ENCODE measurements around the gene TXNDC16. TPM values are rescaled to one million over a fixed set of nuclear protein-coding genes. Genes with fewer than 3 reads are reported as not detected.

TXNDC16 gene
- total RNA-seq, 1 experiment from 2014 or later, result 13.2 TPM

DNA sequence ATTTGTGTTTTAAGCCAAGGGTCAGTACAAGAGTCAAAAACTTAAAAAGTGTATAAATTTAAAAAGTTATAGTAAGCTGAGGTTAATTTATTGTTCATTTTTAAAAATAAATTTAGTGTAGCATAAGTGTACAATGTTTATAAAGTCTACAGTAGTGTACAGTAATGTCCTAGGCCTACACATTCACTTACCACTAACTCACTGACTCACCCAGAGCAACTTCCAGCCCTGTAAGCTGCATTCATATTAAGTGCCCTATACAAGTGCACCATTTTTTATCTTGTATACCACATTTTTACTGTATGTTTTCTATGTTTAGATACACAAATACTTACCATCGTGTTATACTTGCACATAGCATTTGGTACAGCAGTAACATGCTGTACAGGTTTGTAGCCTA, 38.0 kb upstream of the TXNDC16 start:
- no peak overlapping the region for H4K8ac ChIP-seq (replicated peaks; ENCODE audit: insufficient read length, low read depth, low read length)
- H3K4me1 ChIP-seq (ENCODE audit: insufficient read depth, low read length), result no peaks in the 10 kb centered on the region
- H4K20me1 ChIP-seq (ENCODE audit: control insufficient read depth, insufficient read depth, insufficient read length), result no peaks in the 10 kb centered on the region
- H2BK5ac ChIP-seq (ENCODE audit: insufficient read length, low read length), result no peak overlapping the region
- H3K56ac ChIP-seq (ENCODE audit: insufficient read length, low read depth, low read length), result no peak overlapping the region
- peaks cover 0 to 6% of the 10 kb centered on the region in 2 experiments; a peak in 2 of 4 replicates for H3K4me1 Mint-ChIP-seq
- no peak overlapping the region for H3K4me3 Mint-ChIP-seq
- no peak overlapping the region for H3K23ac ChIP-seq (ENCODE audit: insufficient read length, low read depth, low read length)
- peaks cover 13 to 17% (median 14%) of the 10 kb centered on the region in 3 experiments for H3K36me3 Mint-ChIP-seq (ENCODE audit: insufficient read depth in 1 of 3, low read depth in 3 of 3)
- WGBS (ENCODE audit: extremely low coverage, insufficient read length, low lambda C conversion rate), result no CpG with 5 or more reads among the region's 1 CpG
- no peak overlapping the region for H2BK15ac ChIP-seq (ENCODE audit: low read depth, low read length)
- H3K27me3 ChIP-seq (ENCODE audit: insufficient read depth, low read length), result no peaks in the 10 kb centered on the region
- H3K79me1 ChIP-seq (ENCODE audit: insufficient read depth, low read depth, low read length, poor library complexity, severe bottlenecking), result no peaks in the 10 kb centered on the region
- TF ChIP-seq, protein P1, sequence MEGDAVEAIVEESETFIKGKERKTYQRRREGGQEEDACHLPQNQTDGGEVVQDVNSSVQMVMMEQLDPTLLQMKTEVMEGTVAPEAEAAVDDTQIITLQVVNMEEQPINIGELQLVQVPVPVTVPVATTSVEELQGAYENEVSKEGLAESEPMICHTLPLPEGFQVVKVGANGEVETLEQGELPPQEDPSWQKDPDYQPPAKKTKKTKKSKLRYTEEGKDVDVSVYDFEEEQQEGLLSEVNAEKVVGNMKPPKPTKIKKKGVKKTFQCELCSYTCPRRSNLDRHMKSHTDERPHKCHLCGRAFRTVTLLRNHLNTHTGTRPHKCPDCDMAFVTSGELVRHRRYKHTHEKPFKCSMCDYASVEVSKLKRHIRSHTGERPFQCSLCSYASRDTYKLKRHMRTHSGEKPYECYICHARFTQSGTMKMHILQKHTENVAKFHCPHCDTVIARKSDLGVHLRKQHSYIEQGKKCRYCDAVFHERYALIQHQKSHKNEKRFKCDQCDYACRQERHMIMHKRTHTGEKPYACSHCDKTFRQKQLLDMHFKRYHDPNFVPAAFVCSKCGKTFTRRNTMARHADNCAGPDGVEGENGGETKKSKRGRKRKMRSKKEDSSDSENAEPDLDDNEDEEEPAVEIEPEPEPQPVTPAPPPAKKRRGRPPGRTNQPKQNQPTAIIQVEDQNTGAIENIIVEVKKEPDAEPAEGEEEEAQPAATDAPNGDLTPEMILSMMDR (conservative IDR thresholded peaks at IDR 0.05), result no peak
- no peak overlapping the region for H3K27ac Mint-ChIP-seq
- no peak overlapping the region for H4K91ac ChIP-seq (ENCODE audit: insufficient read length, low read depth, low read length)
- no peak overlapping the region for H2BK12ac ChIP-seq (ENCODE audit: insufficient read length, low read depth, low read length)
- H2AK5ac ChIP-seq (ENCODE audit: insufficient read length, low read length), result no peak overlapping the region
- no peaks in the 10 kb centered on the region; the same call in 1 of the 2 replicates for H3K27me3 Mint-ChIP-seq (ENCODE audit: low read depth)
- no peak overlapping the region for H2BK120ac ChIP-seq (ENCODE audit: low read depth, low read length, poor library complexity, severe bottlenecking)
- no peak for DNase-seq
- H3K79me2 ChIP-seq (ENCODE audit: insufficient read depth, low read length), result no peaks in the 10 kb centered on the region
- no peak overlapping the region for H3T11ph ChIP-seq (ENCODE audit: low read length)
- H3K14ac ChIP-seq (ENCODE audit: insufficient read depth, low read length), result no peak overlapping the region
- H3K18ac ChIP-seq (ENCODE audit: insufficient read length, low read depth, low read length), result no peak overlapping the region
- no peak overlapping the region for H4K5ac ChIP-seq (ENCODE audit: insufficient read length, low read depth, low read length)
- H3K4me2 ChIP-seq (ENCODE audit: insufficient read depth, insufficient read length, low read length), result no peak overlapping the region
- H3K9me3 Mint-ChIP-seq, result peaks cover 19 to 26% of the 10 kb centered on the region in 2 experiments; a peak in 4 of 5 replicates
- no peak overlapping the region for H3K9ac ChIP-seq (ENCODE audit: extremely low read depth, insufficient read length, low read length)
- no peak overlapping the region for H3K27ac ChIP-seq (ENCODE audit: insufficient read length, low read depth, low read length)
- H3K9me3 ChIP-seq (ENCODE audit: control insufficient read depth, low read depth, low read length), result no peaks in the 10 kb centered on the region
- H3K4ac ChIP-seq (ENCODE audit: low read depth, low read length), result no peak overlapping the region
- H2AFZ ChIP-seq (ENCODE audit: low read length), result no peak overlapping the region
- no peaks in the 10 kb centered on the region for H3K23me2 ChIP-seq (ENCODE audit: insufficient read length, low read depth, low read length, poor library complexity, severe bottlenecking)
- H2BK20ac ChIP-seq (ENCODE audit: low read depth, low read length, poor library complexity, severe bottlenecking), result no peak overlapping the region

Measured in H9 (cell line).